ENCODE data around the gene PPFIA1. TPM values are rescaled to one million over a fixed set of nuclear protein-coding genes. Genes with fewer than 3 reads are reported as not detected.
A peak's percentile ranks its signal among the peaks of the same experiment; 100 is the strongest.

PPFIA1 gene
- total and polyA plus RNA-seq, 10 of the 15 experiments (the other 5 are each of a cell fraction or from before 2014, with no cell fraction given) = 5.2 to 26.2 (median 15.8) TPM

DNA sequence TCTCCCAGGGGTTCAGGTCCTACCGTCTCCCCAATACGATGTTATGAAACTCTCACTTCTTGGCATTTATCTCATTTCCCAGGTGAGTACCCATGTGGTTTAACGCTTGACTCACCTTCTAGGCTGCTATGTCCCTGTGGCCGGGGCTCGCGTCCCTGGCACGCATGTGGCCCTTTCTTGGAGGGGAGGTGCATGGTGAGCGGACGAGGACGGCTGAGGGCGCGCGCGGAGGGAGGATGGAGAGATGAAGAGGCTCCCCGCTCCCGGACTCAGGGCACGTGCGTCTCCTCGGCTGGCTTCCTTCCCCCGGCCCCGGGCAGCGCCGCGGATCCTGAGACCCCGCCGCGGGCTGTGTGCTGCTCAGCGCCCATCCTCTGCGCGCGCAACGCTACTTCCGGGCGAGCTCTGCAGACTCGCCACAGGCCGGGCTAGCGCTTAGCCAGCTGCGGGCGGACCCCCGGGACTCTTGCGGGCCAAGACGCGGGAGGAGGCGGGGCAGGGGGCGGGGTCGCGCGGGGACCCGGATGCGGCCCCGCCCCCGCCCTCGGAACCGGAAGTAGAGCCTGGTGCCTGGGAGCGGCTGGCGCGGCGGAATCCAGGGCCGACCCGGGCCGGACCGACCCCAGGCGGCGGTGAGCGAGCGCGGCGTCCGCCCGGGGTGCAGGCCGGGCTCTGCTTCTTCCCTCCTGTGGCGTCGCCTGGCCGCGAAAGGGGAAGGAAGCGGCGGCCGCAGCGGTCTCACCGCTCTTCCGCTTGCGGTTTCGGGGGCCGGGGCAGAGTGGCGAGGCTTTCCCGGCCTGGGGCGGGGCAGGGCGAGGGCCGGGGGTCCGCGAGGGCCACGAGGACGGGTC lies 127.7 kb downstream of the PPFIA1 start, which contains the start of gene CTTN (continued):
- no peak for TF ChIP-seq NRF1 (conservative IDR thresholded peaks at IDR 0.05; ENCODE audit: low read depth, low read length)
- no peak for TF ChIP-seq MYB (IDR thresholded peaks at IDR 0.05; ENCODE audit: borderline replicate concordance, low read depth, low read length)
- TF ChIP-seq BCL11A (IDR thresholded peaks at IDR 0.05; ENCODE audit: low read depth, low read length) = 0 out of 2 replicates have a peak, but pooled peaks have one; percentile 6
- no peak for TF ChIP-seq IRF4 (IDR thresholded peaks at IDR 0.05; ENCODE audit: low read depth, low read length)
- no peak for TF ChIP-seq SRF (IDR thresholded peaks at IDR 0.05; ENCODE audit: low read depth in 2 of 2, low read length in 2 of 2)
- peak; percentile 60 for TF ChIP-seq POLR2A (IDR thresholded peaks at IDR 0.05; ENCODE audit: low read depth, low read length)
- TF ChIP-seq FOS (IDR thresholded peaks at IDR 0.05; ENCODE audit: borderline replicate concordance, extremely low read depth, insufficient read length) = no peak
- TF ChIP-seq GABPA (IDR thresholded peaks at IDR 0.05; ENCODE audit: low read depth) = no peak
- peak; percentile 68; the same call in 1 of the 2 replicates for TF ChIP-seq PAX5 (IDR thresholded peaks at IDR 0.05; ENCODE audit: borderline replicate concordance, low read depth, low read length)
- TF ChIP-seq, protein P1, sequence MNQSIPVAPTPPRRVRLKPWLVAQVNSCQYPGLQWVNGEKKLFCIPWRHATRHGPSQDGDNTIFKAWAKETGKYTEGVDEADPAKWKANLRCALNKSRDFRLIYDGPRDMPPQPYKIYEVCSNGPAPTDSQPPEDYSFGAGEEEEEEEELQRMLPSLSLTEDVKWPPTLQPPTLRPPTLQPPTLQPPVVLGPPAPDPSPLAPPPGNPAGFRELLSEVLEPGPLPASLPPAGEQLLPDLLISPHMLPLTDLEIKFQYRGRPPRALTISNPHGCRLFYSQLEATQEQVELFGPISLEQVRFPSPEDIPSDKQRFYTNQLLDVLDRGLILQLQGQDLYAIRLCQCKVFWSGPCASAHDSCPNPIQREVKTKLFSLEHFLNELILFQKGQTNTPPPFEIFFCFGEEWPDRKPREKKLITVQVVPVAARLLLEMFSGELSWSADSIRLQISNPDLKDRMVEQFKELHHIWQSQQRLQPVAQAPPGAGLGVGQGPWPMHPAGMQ (IDR thresholded peaks at IDR 0.05; ENCODE audit: borderline replicate concordance) = no peak
- TF ChIP-seq CREM (IDR thresholded peaks at IDR 0.05; ENCODE audit: low read depth) = 0 out of 2 replicates have a peak, but pooled peaks have one; percentile 7
- TF ChIP-seq YBX1 (IDR thresholded peaks at IDR 0.05) = no peak
- TF ChIP-seq, protein P2, sequence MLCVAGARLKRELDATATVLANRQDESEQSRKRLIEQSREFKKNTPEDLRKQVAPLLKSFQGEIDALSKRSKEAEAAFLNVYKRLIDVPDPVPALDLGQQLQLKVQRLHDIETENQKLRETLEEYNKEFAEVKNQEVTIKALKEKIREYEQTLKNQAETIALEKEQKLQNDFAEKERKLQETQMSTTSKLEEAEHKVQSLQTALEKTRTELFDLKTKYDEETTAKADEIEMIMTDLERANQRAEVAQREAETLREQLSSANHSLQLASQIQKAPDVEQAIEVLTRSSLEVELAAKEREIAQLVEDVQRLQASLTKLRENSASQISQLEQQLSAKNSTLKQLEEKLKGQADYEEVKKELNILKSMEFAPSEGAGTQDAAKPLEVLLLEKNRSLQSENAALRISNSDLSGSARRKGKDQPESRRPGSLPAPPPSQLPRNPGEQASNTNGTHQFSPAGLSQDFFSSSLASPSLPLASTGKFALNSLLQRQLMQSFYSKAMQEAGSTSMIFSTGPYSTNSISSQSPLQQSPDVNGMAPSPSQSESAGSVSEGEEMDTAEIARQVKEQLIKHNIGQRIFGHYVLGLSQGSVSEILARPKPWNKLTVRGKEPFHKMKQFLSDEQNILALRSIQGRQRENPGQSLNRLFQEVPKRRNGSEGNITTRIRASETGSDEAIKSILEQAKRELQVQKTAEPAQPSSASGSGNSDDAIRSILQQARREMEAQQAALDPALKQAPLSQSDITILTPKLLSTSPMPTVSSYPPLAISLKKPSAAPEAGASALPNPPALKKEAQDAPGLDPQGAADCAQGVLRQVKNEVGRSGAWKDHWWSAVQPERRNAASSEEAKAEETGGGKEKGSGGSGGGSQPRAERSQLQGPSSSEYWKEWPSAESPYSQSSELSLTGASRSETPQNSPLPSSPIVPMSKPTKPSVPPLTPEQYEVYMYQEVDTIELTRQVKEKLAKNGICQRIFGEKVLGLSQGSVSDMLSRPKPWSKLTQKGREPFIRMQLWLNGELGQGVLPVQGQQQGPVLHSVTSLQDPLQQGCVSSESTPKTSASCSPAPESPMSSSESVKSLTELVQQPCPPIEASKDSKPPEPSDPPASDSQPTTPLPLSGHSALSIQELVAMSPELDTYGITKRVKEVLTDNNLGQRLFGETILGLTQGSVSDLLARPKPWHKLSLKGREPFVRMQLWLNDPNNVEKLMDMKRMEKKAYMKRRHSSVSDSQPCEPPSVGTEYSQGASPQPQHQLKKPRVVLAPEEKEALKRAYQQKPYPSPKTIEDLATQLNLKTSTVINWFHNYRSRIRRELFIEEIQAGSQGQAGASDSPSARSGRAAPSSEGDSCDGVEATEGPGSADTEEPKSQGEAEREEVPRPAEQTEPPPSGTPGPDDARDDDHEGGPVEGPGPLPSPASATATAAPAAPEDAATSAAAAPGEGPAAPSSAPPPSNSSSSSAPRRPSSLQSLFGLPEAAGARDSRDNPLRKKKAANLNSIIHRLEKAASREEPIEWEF (IDR thresholded peaks at IDR 0.05; ENCODE audit: insufficient replicate concordance, low read depth, low read length) = no peak
- 0 out of 2 replicates have a peak, but pooled peaks have one; percentile 14 for TF ChIP-seq RB1 (IDR thresholded peaks at IDR 0.05; ENCODE audit: borderline replicate concordance)
- TF ChIP-seq CBFB (IDR thresholded peaks at IDR 0.05; ENCODE audit: low read depth) = peak; percentile 85
- peak; percentile 59; the same call in 1 of the 2 replicates for TF ChIP-seq BACH1 (IDR thresholded peaks at IDR 0.05; ENCODE audit: borderline replicate concordance)
- TF ChIP-seq IKZF1 (conservative IDR thresholded peaks at IDR 0.05) = peak; percentile 97
- TF ChIP-seq ZNF24 (IDR thresholded peaks at IDR 0.05) = peak; percentile 58
- TF ChIP-seq MTA3 (IDR thresholded peaks at IDR 0.05; ENCODE audit: borderline replicate concordance, low read length) = no peak
- peak; percentile 91 for TF ChIP-seq GATAD2B (conservative IDR thresholded peaks at IDR 0.05; ENCODE audit: low read depth)
- no peak for TF ChIP-seq ZNF207 (IDR thresholded peaks at IDR 0.05; ENCODE audit: borderline replicate concordance)
- TF ChIP-seq SPI1 (IDR thresholded peaks at IDR 0.05; ENCODE audit: borderline replicate concordance, insufficient read depth, low read depth, low read length) = peak; percentile 49; the same call in 1 of the 2 replicates
- TF ChIP-seq SREBF2 (IDR thresholded peaks at IDR 0.05; ENCODE audit: low read length) = no peak
- peak; percentile 18; the same call in 1 of the 2 replicates for TF ChIP-seq MTA2 (IDR thresholded peaks at IDR 0.05; ENCODE audit: low read depth)
- no peak for TF ChIP-seq CHD2 (IDR thresholded peaks at IDR 0.05; ENCODE audit: borderline replicate concordance, low read depth, low read length)

Data from GM12878 (cell line).